Measurements from ENCODE around the gene MEMO1.

DNA sequence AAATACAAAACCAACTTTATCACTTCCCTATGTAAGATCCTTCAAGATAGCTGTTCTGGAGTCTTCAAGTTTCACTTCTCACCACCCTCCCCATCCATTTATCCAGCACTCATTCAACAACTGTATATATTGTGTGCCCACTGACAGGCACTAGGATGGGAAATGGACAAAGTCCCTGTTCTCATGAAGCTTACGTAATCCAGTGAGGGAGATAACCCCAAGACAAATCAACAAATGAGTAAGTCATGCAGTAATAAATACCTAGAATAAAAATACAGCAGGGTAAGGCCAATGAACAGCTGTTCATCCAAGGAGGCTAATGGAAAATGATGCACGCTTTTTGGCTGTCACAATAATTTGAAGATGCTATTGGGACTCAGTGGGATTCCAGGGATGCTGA lies 133.8 kb downstream of the MEMO1 start:
- TF ChIP-seq CTCF (optimal IDR thresholded peaks at IDR 0.05 in 1 of 3, IDR thresholded peaks at IDR 0.05 in 1 of 3, conservative IDR thresholded peaks at IDR 0.05 in 1 of 3; ENCODE audit: extremely low read depth in 1 of 3, insufficient read depth in 2 of 3, low read length in 3 of 3) (no peak), EZH2 (IDR thresholded peaks at IDR 0.05; ENCODE audit: low read length) (no peak)

Data from keratinocyte (primary cell).